Subcutaneous adipose tissue (tissue), 4 donors: ENCODE data around the gene FAM221B. TPM values are rescaled to one million over a fixed set of nuclear protein-coding genes. Genes with fewer than 3 reads are reported as not detected.

Experiments used
- small RNA-seq: library from RNA; depleted of rRNA; stranded (forward); fragments of <200 nt; gene quantifications from one replicate; pipeline ENCODE3, GENCODE V24; 2016
- total RNA-seq, 4 donors: library from RNA; depleted of rRNA; stranded (reverse); fragments of >200 nt; gene quantifications; one replicate each; pipeline ENCODE4 v1.1.0, GENCODE V29; 2016
- TF ChIP-seq, protein P1 (sequence below): fragments of 450-650 bp; IDR thresholded peaks from one replicate; pipeline ENCODE4 v1.5.1; 2016; ENCODE audit warnings: low read depth, mild to moderate bottlenecking, control low read depth, antibody characterized with exemption, moderate library complexity

The FAM221B gene
- total RNA-seq, 4 donors from 2014 or later: not detected

DNA sequence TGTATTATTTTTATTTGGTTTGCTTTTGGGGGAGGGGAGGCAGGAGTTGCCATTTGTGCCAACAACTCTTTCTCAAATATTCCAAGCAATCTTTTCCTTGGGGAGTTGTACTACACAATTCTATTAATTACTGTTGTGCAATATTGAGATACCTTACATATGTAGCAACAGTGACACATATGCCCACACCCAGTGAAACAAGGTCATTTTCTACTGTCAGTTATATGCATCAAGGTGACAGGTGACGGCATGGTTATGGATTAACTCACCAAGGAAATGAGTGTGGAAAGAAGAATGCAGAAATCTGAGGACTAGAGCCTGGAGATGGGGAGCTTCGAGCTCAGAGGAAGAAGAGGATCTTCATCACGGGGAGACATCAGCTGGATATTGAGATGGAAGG, 56.6 kb downstream of the FAM221B start:
- TF ChIP-seq, protein P1, sequence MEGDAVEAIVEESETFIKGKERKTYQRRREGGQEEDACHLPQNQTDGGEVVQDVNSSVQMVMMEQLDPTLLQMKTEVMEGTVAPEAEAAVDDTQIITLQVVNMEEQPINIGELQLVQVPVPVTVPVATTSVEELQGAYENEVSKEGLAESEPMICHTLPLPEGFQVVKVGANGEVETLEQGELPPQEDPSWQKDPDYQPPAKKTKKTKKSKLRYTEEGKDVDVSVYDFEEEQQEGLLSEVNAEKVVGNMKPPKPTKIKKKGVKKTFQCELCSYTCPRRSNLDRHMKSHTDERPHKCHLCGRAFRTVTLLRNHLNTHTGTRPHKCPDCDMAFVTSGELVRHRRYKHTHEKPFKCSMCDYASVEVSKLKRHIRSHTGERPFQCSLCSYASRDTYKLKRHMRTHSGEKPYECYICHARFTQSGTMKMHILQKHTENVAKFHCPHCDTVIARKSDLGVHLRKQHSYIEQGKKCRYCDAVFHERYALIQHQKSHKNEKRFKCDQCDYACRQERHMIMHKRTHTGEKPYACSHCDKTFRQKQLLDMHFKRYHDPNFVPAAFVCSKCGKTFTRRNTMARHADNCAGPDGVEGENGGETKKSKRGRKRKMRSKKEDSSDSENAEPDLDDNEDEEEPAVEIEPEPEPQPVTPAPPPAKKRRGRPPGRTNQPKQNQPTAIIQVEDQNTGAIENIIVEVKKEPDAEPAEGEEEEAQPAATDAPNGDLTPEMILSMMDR: no peak

DNA sequence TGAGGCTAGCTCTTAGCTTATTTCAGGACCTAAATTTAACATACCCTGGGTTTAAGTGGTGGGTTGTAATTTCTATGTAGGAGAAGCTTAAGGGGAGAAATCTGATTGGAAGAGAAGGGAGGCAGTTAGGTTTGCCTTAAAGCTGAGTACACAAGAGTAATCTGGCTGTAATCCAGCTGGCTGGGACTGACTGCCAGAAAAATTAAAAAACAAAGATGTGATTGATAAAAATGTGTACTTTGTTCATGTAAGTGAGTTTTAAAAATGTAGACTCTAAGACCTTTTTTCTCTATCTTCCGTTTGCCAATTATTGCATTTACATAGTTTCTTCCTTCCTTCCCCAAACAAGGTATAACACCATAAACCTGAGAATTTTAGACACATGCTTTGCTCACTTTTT, 57.0 kb downstream of the FAM221B start:
- TF ChIP-seq, protein P1: no peak

DNA sequence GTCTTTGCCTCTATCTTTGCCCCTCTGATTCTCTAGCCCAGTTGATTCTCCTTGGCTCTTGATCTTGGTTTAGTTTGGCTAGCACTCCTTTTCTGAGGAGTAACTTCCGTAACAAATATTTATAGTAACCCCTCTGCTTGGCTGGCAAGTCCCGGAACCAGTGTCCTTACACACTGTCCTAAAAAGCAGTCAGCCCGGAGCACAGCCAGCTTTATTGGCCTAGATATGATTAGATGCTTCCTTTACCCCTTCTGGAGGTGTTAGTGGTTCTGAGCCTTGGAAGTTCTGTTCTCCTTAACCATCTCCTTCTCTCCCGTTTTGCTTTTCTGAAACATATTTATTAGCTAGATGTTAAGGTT, 57.5 kb downstream of the FAM221B start:
- TF ChIP-seq, protein P1: no peak

DNA sequence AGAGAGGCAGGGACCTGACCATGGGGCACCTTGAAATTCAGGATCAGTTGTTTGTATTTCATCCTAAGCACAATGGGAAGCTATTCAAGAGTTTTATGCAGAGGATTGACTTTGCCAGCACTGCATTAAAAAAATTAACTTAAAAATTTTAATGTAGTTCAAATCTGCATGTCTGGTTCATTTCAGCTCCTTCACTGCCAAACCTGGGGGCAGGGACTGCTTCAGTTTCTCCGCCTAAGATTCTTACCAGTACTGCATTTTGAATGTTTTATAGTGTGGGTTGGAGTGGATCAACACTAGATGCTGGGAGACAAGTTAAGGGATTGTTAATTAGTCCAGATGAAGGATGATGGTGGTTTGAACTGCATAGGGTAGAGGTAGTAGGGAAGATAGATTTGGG, 58.8 kb downstream of the FAM221B start:
- TF ChIP-seq, protein P1: no peak

DNA sequence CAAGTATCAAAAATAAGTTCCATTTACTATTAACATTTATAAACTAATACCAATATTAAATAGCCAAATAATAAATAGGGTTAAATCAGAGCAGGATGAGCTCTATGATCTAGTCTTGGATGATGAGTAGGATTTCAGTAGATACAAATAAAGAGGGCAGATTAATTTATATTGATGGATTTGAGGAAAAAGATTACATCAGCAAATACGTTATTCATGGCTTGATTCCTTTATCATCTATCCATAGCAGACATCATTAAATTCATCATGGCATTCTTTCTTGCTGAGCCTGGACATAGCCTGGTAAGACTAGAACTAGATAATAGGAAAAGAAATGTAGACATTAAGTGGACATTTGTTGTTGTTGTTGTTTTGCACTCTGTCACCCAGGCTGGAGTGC, 61.1 kb downstream of the FAM221B start:
- TF ChIP-seq, protein P1: no peak

DNA sequence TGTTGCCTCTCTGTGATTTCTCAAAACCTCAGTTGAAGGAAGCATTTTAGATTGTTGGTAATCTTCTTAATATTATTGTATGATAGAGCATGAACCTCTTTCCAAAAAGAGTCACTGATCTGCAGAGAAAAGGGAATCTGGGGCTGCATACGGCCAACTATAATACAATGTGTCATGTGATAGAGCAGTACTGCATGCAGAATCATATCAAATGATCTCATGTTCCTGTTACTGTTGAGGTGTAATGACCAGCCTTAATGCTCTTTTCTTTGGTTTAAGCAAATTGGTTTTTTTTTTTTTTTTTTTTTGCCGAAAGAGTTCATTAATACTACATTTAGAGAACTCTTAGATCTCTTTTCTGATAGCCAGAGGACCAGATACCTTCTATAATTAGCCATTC, 61.5 kb downstream of the FAM221B start:
- TF ChIP-seq, protein P1: no peak

Small RNA genes lying within 50 kb of the gene (small RNA-seq; reads per million reads assigned to genes)
- not detected for gene HINT2

Other genes with a start within 250 kb of the FAM221B start
- gene TESK1, start 223.5 kb downstream of the FAM221B start, total RNA-seq: 100 to 1,000 TPM in 1 of 4 donors, 10 to 100 TPM in 3; 32.3 to 132 (median 41.0) TPM
- gene CD72, start 210.3 kb downstream of the FAM221B start, total RNA-seq: 10 to 100 TPM in 1 of 4 donors, 1 to 10 TPM in 3; 1.1 to 37.6 (median 3.9) TPM
- 1 to 10 TPM in 3 of 4 donors, under 1 TPM in 1; 0.82 to 6.6 (median 4.2) TPM for gene SIT1, start 177.8 kb downstream of the FAM221B start, total RNA-seq
- gene RMRP, start 170.7 kb downstream of the FAM221B start, total RNA-seq: over 10,000 TPM in 2 of 4 donors, 1,000 to 10,000 TPM in 2; 5,303 to 20,573 (median 11,936) TPM
- gene CCDC107, start 170.4 kb downstream of the FAM221B start, total RNA-seq: 100 to 1,000 TPM in 2 of 4 donors, 10 to 100 TPM in 2; 60.7 to 119 (median 97.2) TPM
- gene ARHGEF39, start 163.5 kb downstream of the FAM221B start, total RNA-seq: 1 to 10 TPM in 1 of 4 donors, under 1 TPM in 1, not detected in 2; 0.88 to 2.2 TPM
- not detected for gene CA9, start 154.8 kb downstream of the FAM221B start, total RNA-seq
- 100 to 1,000 TPM in 2 of 4 donors, 10 to 100 TPM in 2; 86.2 to 269 (median 115) TPM for gene TPM2, start 138.8 kb downstream of the FAM221B start, total RNA-seq
- gene TLN1, start 96.5 kb downstream of the FAM221B start, total RNA-seq: 100 to 1,000 TPM; 247 to 590 (median 461) TPM
- gene CREB3, start 96.1 kb downstream of the FAM221B start, total RNA-seq: 10 to 100 TPM; 33.6 to 45.4 (median 38.6) TPM
- gene GBA2, start 79.5 kb downstream of the FAM221B start, total RNA-seq: 100 to 1,000 TPM in 1 of 4 donors, 10 to 100 TPM in 3; 33.7 to 107 (median 41.6) TPM
- 10 to 100 TPM; 11.6 to 21.7 (median 13.8) TPM for gene RGP1, start 79.4 kb downstream of the FAM221B start, total RNA-seq
- not detected for gene MSMP, start 74.5 kb downstream of the FAM221B start, total RNA-seq
- 10 to 100 TPM; 15.8 to 36.1 (median 24.3) TPM for gene NPR2, start 37.1 kb downstream of the FAM221B start, total RNA-seq
- gene SPAG8, start 16.5 kb downstream of the FAM221B start, total RNA-seq: 1 to 10 TPM in 2 of 4 donors, under 1 TPM in 2; 0.33 to 1.8 (median 1.0) TPM
- 10 to 100 TPM; 27.7 to 98.1 (median 40.4) TPM for gene HINT2, start 13.7 kb downstream of the FAM221B start, total RNA-seq
- gene TMEM8B, start 496 bp upstream of the FAM221B start, total RNA-seq: 10 to 100 TPM in 1 of 4 donors, 1 to 10 TPM in 3; 4.1 to 10.4 (median 5.4) TPM
- gene OR13J1, start 41.7 kb upstream of the FAM221B start, total RNA-seq: not detected
- 10 to 100 TPM in 3 of 4 donors, 1 to 10 TPM in 1; 9.5 to 24.4 (median 16.6) TPM for gene HRCT1, start 77.5 kb upstream of the FAM221B start, total RNA-seq
- gene SPAAR, start 80.8 kb upstream of the FAM221B start, total RNA-seq: 10 to 100 TPM in 2 of 4 donors, 1 to 10 TPM in 2; 7.8 to 42.4 (median 12.8) TPM
- not detected for gene OR2S2, start 129.4 kb upstream of the FAM221B start, total RNA-seq
- gene RECK, start 208.2 kb upstream of the FAM221B start, total RNA-seq: 10 to 100 TPM; 17.0 to 28.0 (median 21.2) TPM